ENCODE measurements around the gene BMPR1A.

Gene BMPR1A

GRCh38 chr10:86758189-86759072 is 2.0 kb downstream of the BMPR1A start:
- Histone ChIP-seq H3K4me2 (ENCODE audit: low read length) (peak overlapping the region; percentile 92), H4K20me1 (ENCODE audit: insufficient read depth, low read length) (peaks cover 30% of the 10 kb centered on the region), H3K4me1 (ENCODE audit: low read length) (peaks cover 30% of the 10 kb centered on the region), H3K27me3 (ENCODE audit: low read depth, low read length) (no peaks in the 10 kb centered on the region), H3K9me3 (ENCODE audit: insufficient read depth, low read length) (no peaks in the 10 kb centered on the region), H3K9ac (ENCODE audit: low read length) (peak overlapping the region; percentile 81), H3K27ac (ENCODE audit: low read length) (no peak overlapping the region), H3K36me3 (replicated peaks; ENCODE audit: low read depth, low read length) (no peaks in the 10 kb centered on the region), H3K79me2 (ENCODE audit: low read length) (peaks cover 74% of the 10 kb centered on the region), H2AFZ (ENCODE audit: low read depth, low read length) (no peak overlapping the region), H3K4me3 (ENCODE audit: low read length) (peak overlapping the region; percentile 91)
- TF ChIP-seq CTCF (IDR thresholded peaks at IDR 0.05; ENCODE audit: low read depth, low read length) (no peak), EZH2phosphoT487 (IDR thresholded peaks at IDR 0.05; ENCODE audit: low read depth) (no peak)

GRCh38 chr10:86759073-86759672 is 2.8 kb downstream of the BMPR1A start:
- H3K79me2 ChIP-seq (ENCODE audit: low read length): peaks cover 78% of the 10 kb centered on the region
- no peak overlapping the region for H3K9ac ChIP-seq (ENCODE audit: low read length)
- H3K9me3 ChIP-seq (ENCODE audit: insufficient read depth, low read length): no peaks in the 10 kb centered on the region
- no peak overlapping the region for H2AFZ ChIP-seq (ENCODE audit: low read depth, low read length)
- H3K36me3 ChIP-seq (replicated peaks; ENCODE audit: low read depth, low read length): no peaks in the 10 kb centered on the region
- H3K4me3 ChIP-seq (ENCODE audit: low read length): peak overlapping the region; percentile 91
- H3K4me1 ChIP-seq (ENCODE audit: low read length): peaks cover 28% of the 10 kb centered on the region
- H3K4me2 ChIP-seq (ENCODE audit: low read length): peak overlapping the region; percentile 92
- peaks cover 31% of the 10 kb centered on the region for H4K20me1 ChIP-seq (ENCODE audit: insufficient read depth, low read length)
- H3K27me3 ChIP-seq (ENCODE audit: low read depth, low read length): no peaks in the 10 kb centered on the region
- no peak for TF ChIP-seq CTCF (IDR thresholded peaks at IDR 0.05; ENCODE audit: low read depth, low read length)
- no peak for TF ChIP-seq EZH2phosphoT487 (IDR thresholded peaks at IDR 0.05; ENCODE audit: low read depth)
- no peak overlapping the region for H3K27ac ChIP-seq (ENCODE audit: low read length)

GRCh38 chr10:86763404-86763803 is 7.0 kb downstream of the BMPR1A start:
- H4K20me1 ChIP-seq (ENCODE audit: insufficient read depth, low read length): peaks cover 41% of the 10 kb centered on the region
- H2AFZ ChIP-seq (ENCODE audit: low read depth, low read length): no peak overlapping the region
- no peaks in the 10 kb centered on the region for H3K36me3 ChIP-seq (replicated peaks; ENCODE audit: low read depth, low read length)
- no peak overlapping the region for H3K9ac ChIP-seq (ENCODE audit: low read length)
- TF ChIP-seq EZH2phosphoT487 (IDR thresholded peaks at IDR 0.05; ENCODE audit: low read depth): no peak
- no peak for TF ChIP-seq CTCF (IDR thresholded peaks at IDR 0.05; ENCODE audit: low read depth, low read length)
- H3K27me3 ChIP-seq (ENCODE audit: low read depth, low read length): no peaks in the 10 kb centered on the region
- no peaks in the 10 kb centered on the region for H3K9me3 ChIP-seq (ENCODE audit: insufficient read depth, low read length)
- no peak overlapping the region for H3K4me2 ChIP-seq (ENCODE audit: low read length)
- H3K79me2 ChIP-seq (ENCODE audit: low read length): peaks cover 88% of the 10 kb centered on the region
- H3K4me3 ChIP-seq (ENCODE audit: low read length): no peak overlapping the region
- H3K4me1 ChIP-seq (ENCODE audit: low read length): peaks cover 13% of the 10 kb centered on the region
- no peak overlapping the region for H3K27ac ChIP-seq (ENCODE audit: low read length)

- peaks cover 89% of the 10 kb centered on the region for H3K79me2 ChIP-seq (ENCODE audit: low read length)
- no peak overlapping the region for H3K27ac ChIP-seq (ENCODE audit: low read length)
- no peaks in the 10 kb centered on the region for H3K4me1 ChIP-seq (ENCODE audit: low read length)
- no peaks in the 10 kb centered on the region for H3K9me3 ChIP-seq (ENCODE audit: insufficient read depth, low read length)
- H3K4me2 ChIP-seq (ENCODE audit: low read length): no peak overlapping the region
- no peaks in the 10 kb centered on the region for H3K27me3 ChIP-seq (ENCODE audit: low read depth, low read length)
- no peak overlapping the region for H2AFZ ChIP-seq (ENCODE audit: low read depth, low read length)
- peaks cover 42% of the 10 kb centered on the region for H4K20me1 ChIP-seq (ENCODE audit: insufficient read depth, low read length)
- no peak overlapping the region for H3K9ac ChIP-seq (ENCODE audit: low read length)
- TF ChIP-seq EZH2phosphoT487 (IDR thresholded peaks at IDR 0.05; ENCODE audit: low read depth) (no peak), CTCF (IDR thresholded peaks at IDR 0.05; ENCODE audit: low read depth, low read length) (no peak)
- H3K36me3 ChIP-seq (replicated peaks; ENCODE audit: low read depth, low read length): no peaks in the 10 kb centered on the region
- H3K4me3 ChIP-seq (ENCODE audit: low read length): no peak overlapping the region
These were observed 9.1 kb downstream of the BMPR1A start for GRCh38 chr10:86765548-86765947.

Data from OCI-LY3 (cell line).